HG02973 (cell line): ENCODE results near the gene POU2AF3.
"Not testable (repeated sequence)": the region's sequence is repeated elsewhere in the genome, so short reads cannot be mapped to it uniquely, and the experiment has no call there.

Experiments
- ATAC-seq: cut with Tn5 transposase; IDR thresholded peaks from one replicate; pipeline ENCODE4 v1.9.1; 2021; ENCODE audit warnings: moderate library complexity; ENCODE audit not compliant: unreplicated experiment

The POU2AF3 gene

GRCh38 chr11:111298413-111299100 lies at the start of gene POU2AF3:
Gene POU2AF3 (plus strand): TSS chr11:111298546. CDS start chr11:111298582, 36 bp downstream.
- ATAC-seq, result no peak

GRCh38 chr11:111250936-111251335 lies 47.4 kb upstream of the POU2AF3 start:
- no peak for ATAC-seq

GRCh38 chr11:111253131-111253530 lies 45.2 kb upstream of the POU2AF3 start:
- no peak for ATAC-seq

- ATAC-seq, result no peak
These were observed 44.7 kb upstream of the POU2AF3 start for GRCh38 chr11:111253630-111254029.

GRCh38 chr11:111258046-111258445 lies 40.3 kb upstream of the POU2AF3 start:
- ATAC-seq, result no peak

GRCh38 chr11:111259896-111260295 lies 38.5 kb upstream of the POU2AF3 start:
- no peak for ATAC-seq

- no peak for ATAC-seq
These were observed 37.5 kb upstream of the POU2AF3 start for GRCh38 chr11:111260811-111261210.

GRCh38 chr11:111264646-111265045 lies 33.7 kb upstream of the POU2AF3 start:
- no peak for ATAC-seq

GRCh38 chr11:111265421-111265820 lies 32.9 kb upstream of the POU2AF3 start:
- no peak for ATAC-seq

GRCh38 chr11:111268303-111268702 lies 30.0 kb upstream of the POU2AF3 start:
- ATAC-seq, result not testable (repeated sequence)

- no peak for ATAC-seq
These were observed 29.0 kb upstream of the POU2AF3 start for GRCh38 chr11:111269146-111269868.

- no peak for ATAC-seq
These were observed 25.9 kb upstream of the POU2AF3 start for GRCh38 chr11:111272420-111272819.

GRCh38 chr11:111282562-111283075 lies 15.7 kb upstream of the POU2AF3 start:
- ATAC-seq, result no peak

GRCh38 chr11:111283945-111284481 lies 14.3 kb upstream of the POU2AF3 start:
- ATAC-seq, result no peak

GRCh38 chr11:111285189-111286091 lies 12.9 kb upstream of the POU2AF3 start:
- no peak for ATAC-seq

GRCh38 chr11:111291764-111292163 lies 6.6 kb upstream of the POU2AF3 start:
- ATAC-seq, result no peak

GRCh38 chr11:111292408-111292807 lies 5.9 kb upstream of the POU2AF3 start:
- ATAC-seq, result not testable (repeated sequence)

- no peak for ATAC-seq
These were observed 2.1 kb upstream of the POU2AF3 start for GRCh38 chr11:111296196-111296595.

- ATAC-seq, result no peak
These were observed 650 bp upstream of the POU2AF3 start for GRCh38 chr11:111297696-111298095.

- no peak for ATAC-seq
These were observed 1.0 kb downstream of the POU2AF3 start for GRCh38 chr11:111299101-111300026.
